Kidney epithelial cell (primary cell): ENCODE measurements around the gene GALNT17. TPM values are rescaled to one million over a fixed set of nuclear protein-coding genes. Genes with fewer than 3 reads are reported as not detected.

Experiments
- DNase-seq: peaks from one replicate; pipeline ENCODE4 v3.0.0-alpha.2; 2010; ENCODE audit warnings: low read depth
- H3K27me3 ChIP-seq: 2 replicates; pipeline ENCODE4 v1.6.0; 2011; ENCODE audit warnings: low read length; ENCODE audit not compliant: control insufficient read depth, insufficient read depth
- H3K36me3 ChIP-seq: 2 replicates; pipeline ENCODE4 v1.5.1; 2011; ENCODE audit warnings: low read length; ENCODE audit not compliant: control insufficient read depth, insufficient read depth
- H3K4me3 ChIP-seq: 2 replicates; pipeline ENCODE4 v1.5.1; 2011; ENCODE audit warnings: low read depth, mild to moderate bottlenecking, control low read depth, low read length
- CTCF ChIP-seq: IDR thresholded peaks from 2 replicates; pipeline ENCODE4 v1.5.1; 2011; ENCODE audit warnings: mild to moderate bottlenecking, moderate library complexity, low read length, control low read depth, inconsistent platforms; ENCODE audit not compliant: insufficient read depth, poor library complexity, severe bottlenecking
- total RNA-seq: library from RNA; depleted of rRNA; stranded (reverse); fragments of >200 nt; gene quantifications from 2 replicates; pipeline ENCODE4 v1.2.3, GENCODE V29; 2015

GALNT17 gene
- total RNA-seq, 1 donor from 2014 or later = 3.3 TPM

- Histone ChIP-seq H3K36me3 (no peaks in the 10 kb centered on the region), H3K27me3 (no peaks in the 10 kb centered on the region), H3K4me3 (no peak overlapping the region)
- no peak for TF ChIP-seq CTCF
- no peak for DNase-seq
Observed at GRCh38 chr7:71408271-71408670, 276.3 kb downstream of the GALNT17 start.

GRCh38 chr7:71409550-71410157 lies 277.7 kb downstream of the GALNT17 start:
- no peak for DNase-seq
- no peak overlapping the region for H3K4me3 ChIP-seq
- no peak for TF ChIP-seq CTCF
- H3K36me3 ChIP-seq = no peaks in the 10 kb centered on the region
- H3K27me3 ChIP-seq = no peaks in the 10 kb centered on the region

- Histone ChIP-seq H3K36me3 (no peaks in the 10 kb centered on the region), H3K27me3 (no peaks in the 10 kb centered on the region), H3K4me3 (no peak overlapping the region)
- DNase-seq = no peak
- TF ChIP-seq CTCF = no peak
Observed at GRCh38 chr7:71411475-71411874, 279.5 kb downstream of the GALNT17 start.

- TF ChIP-seq CTCF = no peak
- no peak for DNase-seq
- H3K36me3 ChIP-seq = no peaks in the 10 kb centered on the region
- no peaks in the 10 kb centered on the region for H3K27me3 ChIP-seq
- no peak overlapping the region for H3K4me3 ChIP-seq
Observed at GRCh38 chr7:71414490-71414889, 282.5 kb downstream of the GALNT17 start.

GRCh38 chr7:71419546-71420337 lies 287.8 kb downstream of the GALNT17 start:
- Histone ChIP-seq H3K27me3 (no peaks in the 10 kb centered on the region), H3K36me3 (no peaks in the 10 kb centered on the region), H3K4me3 (no peak overlapping the region)
- no peak for TF ChIP-seq CTCF
- DNase-seq = no peak

GRCh38 chr7:71422104-71422503 lies 290.2 kb downstream of the GALNT17 start:
- Histone ChIP-seq H3K36me3 (no peaks in the 10 kb centered on the region), H3K27me3 (no peaks in the 10 kb centered on the region), H3K4me3 (no peak overlapping the region)
- DNase-seq = no peak
- TF ChIP-seq CTCF = no peak
